Fibroblast of the aortic adventitia (primary cell): ENCODE data around the gene PHEX. TPM values are rescaled to one million over a fixed set of nuclear protein-coding genes. Genes with fewer than 3 reads are reported as not detected.

Experiments
- DNase-seq: peaks from one replicate; pipeline ENCODE4 v3.0.0-alpha.2; 2010; ENCODE audit warnings: low read depth
- H3K4me3 ChIP-seq: 2 replicates; pipeline ENCODE4 v1.5.1; 2011; ENCODE audit warnings: low read depth, mild to moderate bottlenecking, control low read depth, low read length, moderate library complexity
- total RNA-seq: library from RNA; depleted of rRNA; stranded (reverse); fragments of >200 nt; gene quantifications from 2 replicates; pipeline ENCODE4 v1.2.3, GENCODE V29; 2012; ENCODE audit warnings: low replicate concordance
- TF ChIP-seq, protein P1 (sequence below): IDR thresholded peaks from 2 replicates; pipeline ENCODE4 v1.5.1; 2011; ENCODE audit warnings: mild to moderate bottlenecking, low read length, control low read depth, inconsistent platforms; ENCODE audit not compliant: insufficient read depth

PHEX gene
- total RNA-seq = 5.6 and 6.7 TPM in 2 replicates

DNA sequence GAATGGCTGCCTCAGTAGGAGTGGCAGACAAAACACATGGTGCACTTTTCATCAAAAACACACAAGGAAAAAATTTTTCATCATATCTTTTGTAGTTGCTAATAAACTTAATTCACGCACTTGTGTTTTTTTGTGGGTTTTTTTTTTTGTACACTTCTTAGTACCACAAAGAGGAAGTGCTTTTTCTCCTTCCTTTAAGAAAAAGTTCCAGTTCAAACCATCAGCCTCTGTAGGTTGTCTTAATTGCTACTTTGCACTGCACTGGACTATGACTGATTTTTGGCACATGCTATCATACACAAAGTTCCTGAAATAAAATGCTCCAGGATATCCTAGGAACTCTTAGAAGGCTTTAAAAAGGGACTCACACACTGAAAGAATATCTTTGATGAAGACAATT is at the start of gene PHEX:
Gene PHEX (plus strand): TSS at position 242 of the 400 bp plus-strand sequence. CDS start 681 bp downstream, outside the sequence.
- TF ChIP-seq, protein P1, sequence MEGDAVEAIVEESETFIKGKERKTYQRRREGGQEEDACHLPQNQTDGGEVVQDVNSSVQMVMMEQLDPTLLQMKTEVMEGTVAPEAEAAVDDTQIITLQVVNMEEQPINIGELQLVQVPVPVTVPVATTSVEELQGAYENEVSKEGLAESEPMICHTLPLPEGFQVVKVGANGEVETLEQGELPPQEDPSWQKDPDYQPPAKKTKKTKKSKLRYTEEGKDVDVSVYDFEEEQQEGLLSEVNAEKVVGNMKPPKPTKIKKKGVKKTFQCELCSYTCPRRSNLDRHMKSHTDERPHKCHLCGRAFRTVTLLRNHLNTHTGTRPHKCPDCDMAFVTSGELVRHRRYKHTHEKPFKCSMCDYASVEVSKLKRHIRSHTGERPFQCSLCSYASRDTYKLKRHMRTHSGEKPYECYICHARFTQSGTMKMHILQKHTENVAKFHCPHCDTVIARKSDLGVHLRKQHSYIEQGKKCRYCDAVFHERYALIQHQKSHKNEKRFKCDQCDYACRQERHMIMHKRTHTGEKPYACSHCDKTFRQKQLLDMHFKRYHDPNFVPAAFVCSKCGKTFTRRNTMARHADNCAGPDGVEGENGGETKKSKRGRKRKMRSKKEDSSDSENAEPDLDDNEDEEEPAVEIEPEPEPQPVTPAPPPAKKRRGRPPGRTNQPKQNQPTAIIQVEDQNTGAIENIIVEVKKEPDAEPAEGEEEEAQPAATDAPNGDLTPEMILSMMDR = no peak
- no peak for DNase-seq
- no peak within 1 kb of the TSS for H3K4me3 ChIP-seq

DNA sequence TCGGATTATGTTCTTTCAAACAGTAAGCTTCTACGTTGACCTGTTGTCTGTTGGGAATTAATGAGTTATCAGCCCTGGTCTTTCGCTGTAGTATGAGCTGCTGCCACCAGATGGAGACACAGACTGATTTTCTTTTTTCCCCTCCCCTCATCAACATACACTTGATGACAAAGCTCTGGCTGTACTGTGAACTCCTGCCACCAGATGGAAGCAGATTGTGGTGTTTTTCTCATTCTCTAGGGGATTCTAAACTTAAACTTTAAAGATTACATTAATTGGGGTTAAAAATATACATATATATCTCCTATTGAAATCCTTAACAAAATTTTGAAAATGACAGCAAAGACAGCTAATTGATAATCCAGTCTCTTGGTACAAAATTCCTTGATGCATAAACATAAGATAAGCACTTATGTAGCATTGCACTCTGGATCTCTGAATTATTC is 46.8 kb upstream of the PHEX start:
- DNase-seq = peak; percentile 86
- TF ChIP-seq, protein P1 = peak; percentile 80
- no peak overlapping the region for H3K4me3 ChIP-seq

DNA sequence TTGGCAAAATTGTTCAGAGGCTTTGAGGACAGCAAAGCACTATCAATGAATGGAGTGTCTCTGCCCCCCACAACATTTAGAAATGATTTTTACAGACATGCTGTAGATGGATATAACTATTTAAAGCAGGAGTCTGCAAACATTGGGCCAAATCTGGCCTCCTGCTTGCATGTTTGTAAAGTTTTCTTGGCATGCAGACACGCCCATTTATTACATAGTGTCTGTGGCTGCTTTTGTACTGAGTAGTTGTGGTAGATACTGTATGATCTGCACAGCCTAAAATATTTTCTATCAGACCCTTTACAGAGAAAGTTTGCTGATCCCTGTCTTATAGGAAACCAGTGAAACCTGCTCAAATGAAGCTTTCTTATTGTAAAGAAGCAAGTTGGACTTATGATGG is 45.5 kb upstream of the PHEX start:
- DNase-seq = peak; percentile 65
- TF ChIP-seq, protein P1 = no peak
- H3K4me3 ChIP-seq = no peak overlapping the region

DNA sequence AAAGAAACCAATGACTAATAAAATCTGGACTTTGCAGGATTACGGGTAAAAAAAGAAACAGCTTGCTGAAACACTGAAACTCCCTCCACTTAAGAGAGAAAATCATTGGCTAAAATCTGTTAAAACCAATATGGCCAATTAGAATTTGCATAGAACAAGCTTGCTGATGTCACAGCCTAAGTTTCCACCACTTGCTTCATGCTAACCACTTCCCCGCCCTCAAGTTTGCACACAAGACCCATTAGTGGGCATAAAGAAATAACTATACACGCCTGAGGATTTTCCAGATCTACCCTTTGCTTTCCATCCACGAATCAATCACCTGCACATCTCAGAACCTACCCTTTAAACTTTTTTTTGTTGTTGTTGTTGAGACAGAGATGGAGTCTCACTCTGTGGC is 42.7 kb upstream of the PHEX start:
- TF ChIP-seq, protein P1 = no peak
- DNase-seq = no peak
- no peak overlapping the region for H3K4me3 ChIP-seq

DNA sequence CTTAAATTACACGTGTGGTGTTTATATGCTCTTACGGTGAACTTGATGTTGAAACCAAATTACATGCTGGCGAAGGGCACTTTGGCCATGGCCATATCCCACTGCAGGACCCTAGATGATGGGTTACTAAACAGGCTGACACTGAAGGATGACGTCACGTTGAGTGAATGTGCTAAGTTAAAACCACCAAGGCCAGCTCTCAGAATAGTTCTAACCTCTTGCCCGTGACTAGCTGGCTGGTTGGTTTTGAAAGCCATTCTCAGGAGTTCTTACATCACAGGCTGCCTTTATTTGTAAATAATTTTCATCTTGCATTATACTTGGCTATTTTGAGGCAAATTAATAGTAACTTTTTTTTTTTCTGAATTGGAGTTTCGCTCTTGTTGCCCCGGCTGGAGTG is 41.3 kb upstream of the PHEX start:
- DNase-seq = no peak
- no peak overlapping the region for H3K4me3 ChIP-seq
- TF ChIP-seq, protein P1 = no peak

DNA sequence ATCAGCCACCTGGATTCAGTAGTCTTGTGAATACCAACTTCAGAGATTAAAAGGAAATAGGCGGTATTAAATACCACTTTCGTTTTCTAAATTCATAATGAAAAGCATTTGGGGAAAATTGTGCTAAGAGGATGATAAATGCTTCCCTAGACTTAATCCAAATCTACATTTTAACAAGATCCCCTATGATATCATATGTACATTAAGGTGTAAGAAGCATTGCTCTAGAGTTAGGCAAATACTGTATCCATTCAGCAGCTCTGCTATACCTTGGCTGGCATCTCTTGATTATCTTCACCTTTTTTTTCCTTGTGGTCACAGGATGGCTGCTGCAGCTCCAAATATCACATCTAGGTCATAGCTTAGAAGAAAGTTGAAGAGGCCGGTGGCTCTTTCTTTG is 40.6 kb upstream of the PHEX start:
- H3K4me3 ChIP-seq = no peak overlapping the region
- no peak for DNase-seq
- TF ChIP-seq, protein P1 = no peak

DNA sequence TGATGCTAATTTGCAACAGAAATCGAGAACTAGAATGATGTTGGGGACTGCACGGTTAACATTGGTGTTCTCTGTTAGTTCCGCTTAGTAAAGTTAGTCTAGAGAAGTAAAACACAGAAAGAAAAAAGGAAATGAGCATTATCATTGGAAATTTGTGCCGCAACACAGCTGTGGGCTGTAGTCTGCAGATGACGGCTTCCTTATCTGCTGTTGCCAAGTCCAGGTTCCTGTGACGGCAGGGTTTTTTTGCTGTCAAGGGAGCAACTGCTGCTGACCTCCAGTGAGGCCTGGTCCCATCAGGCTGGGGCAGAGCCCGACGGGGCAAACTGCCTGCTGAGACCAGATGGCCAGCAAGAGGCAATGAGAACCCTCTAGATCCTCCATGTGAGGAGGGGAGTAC is 38.9 kb upstream of the PHEX start:
- no peak overlapping the region for H3K4me3 ChIP-seq
- no peak for DNase-seq
- TF ChIP-seq, protein P1 = no peak
